ENCODE data around the gene NTRK2.

GRCh38 chr9:84953797-84954705 is 284.5 kb downstream of the NTRK2 start:
- TF ChIP-seq, protein P1, sequence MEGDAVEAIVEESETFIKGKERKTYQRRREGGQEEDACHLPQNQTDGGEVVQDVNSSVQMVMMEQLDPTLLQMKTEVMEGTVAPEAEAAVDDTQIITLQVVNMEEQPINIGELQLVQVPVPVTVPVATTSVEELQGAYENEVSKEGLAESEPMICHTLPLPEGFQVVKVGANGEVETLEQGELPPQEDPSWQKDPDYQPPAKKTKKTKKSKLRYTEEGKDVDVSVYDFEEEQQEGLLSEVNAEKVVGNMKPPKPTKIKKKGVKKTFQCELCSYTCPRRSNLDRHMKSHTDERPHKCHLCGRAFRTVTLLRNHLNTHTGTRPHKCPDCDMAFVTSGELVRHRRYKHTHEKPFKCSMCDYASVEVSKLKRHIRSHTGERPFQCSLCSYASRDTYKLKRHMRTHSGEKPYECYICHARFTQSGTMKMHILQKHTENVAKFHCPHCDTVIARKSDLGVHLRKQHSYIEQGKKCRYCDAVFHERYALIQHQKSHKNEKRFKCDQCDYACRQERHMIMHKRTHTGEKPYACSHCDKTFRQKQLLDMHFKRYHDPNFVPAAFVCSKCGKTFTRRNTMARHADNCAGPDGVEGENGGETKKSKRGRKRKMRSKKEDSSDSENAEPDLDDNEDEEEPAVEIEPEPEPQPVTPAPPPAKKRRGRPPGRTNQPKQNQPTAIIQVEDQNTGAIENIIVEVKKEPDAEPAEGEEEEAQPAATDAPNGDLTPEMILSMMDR (IDR thresholded peaks at IDR 0.05): peak; percentile 78 to 96 (median 90)
- no peak for TF ChIP-seq POLR2A (IDR thresholded peaks at IDR 0.05)
